Fibroblast of skin of left biceps (primary cell): ENCODE data around the gene PPP2R5C.
"Not testable (repeated sequence)": the region's sequence is repeated elsewhere in the genome, so short reads cannot be mapped to it uniquely, and the experiment has no call there.

Experiments used
- DNase-seq, 2 experiments: peaks; one replicate each; pipeline ENCODE4 v3.0.0-alpha.2; 2013; ENCODE audit warnings: low read depth in 2 of 2

PPP2R5C gene

DNA sequence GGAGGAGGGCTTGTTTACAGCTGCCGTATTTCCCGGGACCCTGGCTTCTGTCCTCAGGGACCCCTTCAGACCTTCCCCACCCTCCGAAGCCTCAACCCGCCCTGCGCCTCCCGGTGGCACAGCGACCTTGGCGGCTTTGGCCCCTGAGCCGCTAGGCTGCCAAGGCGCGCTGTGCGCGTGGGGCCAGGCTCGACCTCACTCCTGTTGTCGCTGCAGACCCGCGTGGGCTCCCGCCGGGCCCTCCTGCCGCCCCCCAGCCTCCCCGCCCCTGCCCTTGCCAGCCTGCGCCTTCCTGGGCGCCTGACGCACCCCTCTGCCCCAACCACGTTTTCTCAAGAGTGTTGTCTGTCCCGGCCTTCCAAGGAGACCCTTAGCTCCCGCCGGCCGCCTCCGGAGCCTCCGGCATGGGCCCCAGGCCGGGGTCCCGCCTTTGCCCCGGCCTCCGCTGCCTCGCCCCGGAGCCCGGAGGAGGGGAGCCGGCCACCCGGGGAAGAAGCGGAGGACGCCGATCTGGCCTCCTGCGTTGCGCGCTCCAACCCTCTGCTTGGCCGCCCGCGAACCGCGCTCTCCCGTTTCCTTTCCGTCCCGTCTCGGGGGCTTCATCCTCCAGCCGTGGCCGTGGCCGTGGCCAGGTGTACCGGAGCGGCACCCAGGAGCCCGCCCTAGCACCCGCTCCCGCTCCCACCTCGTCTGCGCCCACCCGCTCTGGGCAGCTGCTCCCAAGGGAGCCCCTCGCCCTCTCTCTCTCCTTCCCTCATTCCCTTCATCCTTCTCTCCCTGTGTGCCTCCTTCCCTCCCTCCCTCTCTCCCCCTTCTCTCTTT lies 19.9 kb downstream of the PPP2R5C start:
- no peak for DNase-seq

DNA sequence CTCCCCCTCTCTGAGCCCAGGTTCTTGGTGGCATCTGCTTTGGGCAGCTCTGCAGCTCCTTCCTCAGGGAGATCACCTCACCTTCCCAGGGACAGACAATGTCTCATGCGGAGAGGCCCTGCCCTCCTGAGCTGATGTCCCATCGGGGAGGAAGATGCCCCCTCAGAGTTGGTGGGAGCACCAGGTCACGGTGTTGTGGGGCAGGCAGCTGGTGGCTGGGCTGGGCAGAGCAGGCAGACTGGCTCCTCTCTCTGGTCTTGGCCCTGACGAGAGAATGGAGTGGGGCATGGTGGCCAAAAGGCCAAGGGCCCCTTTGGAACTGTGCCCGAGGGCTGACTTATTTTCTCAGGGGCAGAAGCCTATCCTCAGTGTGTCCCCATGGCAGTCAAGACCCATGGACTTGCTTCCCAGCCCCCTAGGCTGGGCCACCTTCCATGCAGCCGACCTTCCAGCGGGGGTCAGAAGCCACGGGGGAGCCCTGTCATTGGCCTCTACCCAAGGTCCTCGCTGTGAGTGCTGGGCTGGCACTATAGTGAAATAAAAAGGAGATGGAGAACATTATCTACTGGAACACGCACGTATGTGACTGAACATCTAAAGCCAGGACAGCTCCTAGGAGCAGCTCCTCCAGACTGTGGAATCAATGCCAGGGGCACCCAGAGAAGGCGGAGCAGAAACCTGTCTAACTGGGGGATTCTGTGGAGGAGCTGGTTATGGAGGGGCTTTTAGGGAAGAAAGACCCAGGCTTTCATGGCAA lies 21.9 kb downstream of the PPP2R5C start:
- DNase-seq: no peak

DNA sequence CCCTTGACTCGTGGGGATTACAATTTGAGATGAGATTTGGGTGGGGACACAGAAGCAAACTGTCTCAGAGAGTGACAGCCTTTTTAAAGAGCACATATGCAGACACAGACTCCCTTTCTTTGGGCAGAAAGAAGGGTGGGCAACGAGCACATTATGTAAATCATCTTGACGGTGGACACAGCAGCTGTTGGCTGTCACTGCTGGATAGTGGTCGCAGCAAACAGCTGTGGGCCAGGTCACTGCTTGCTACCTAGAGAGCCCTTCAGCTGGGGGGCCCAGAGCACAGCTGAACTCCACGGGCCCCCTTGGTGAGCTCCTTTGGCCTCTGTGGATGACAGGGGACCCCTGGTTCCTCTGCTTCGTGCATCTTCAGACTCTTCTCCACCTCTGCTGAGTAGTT lies 23.1 kb downstream of the PPP2R5C start:
- DNase-seq: no peak

- no peak for DNase-seq
These were observed 26.6 kb downstream of the PPP2R5C start for GRCh38 chr14:101788016-101788635.

GRCh38 chr14:101789222-101789621 lies 27.7 kb downstream of the PPP2R5C start:
- DNase-seq: no peak

GRCh38 chr14:101790232-101790631 lies 28.7 kb downstream of the PPP2R5C start:
- DNase-seq: no peak

DNA sequence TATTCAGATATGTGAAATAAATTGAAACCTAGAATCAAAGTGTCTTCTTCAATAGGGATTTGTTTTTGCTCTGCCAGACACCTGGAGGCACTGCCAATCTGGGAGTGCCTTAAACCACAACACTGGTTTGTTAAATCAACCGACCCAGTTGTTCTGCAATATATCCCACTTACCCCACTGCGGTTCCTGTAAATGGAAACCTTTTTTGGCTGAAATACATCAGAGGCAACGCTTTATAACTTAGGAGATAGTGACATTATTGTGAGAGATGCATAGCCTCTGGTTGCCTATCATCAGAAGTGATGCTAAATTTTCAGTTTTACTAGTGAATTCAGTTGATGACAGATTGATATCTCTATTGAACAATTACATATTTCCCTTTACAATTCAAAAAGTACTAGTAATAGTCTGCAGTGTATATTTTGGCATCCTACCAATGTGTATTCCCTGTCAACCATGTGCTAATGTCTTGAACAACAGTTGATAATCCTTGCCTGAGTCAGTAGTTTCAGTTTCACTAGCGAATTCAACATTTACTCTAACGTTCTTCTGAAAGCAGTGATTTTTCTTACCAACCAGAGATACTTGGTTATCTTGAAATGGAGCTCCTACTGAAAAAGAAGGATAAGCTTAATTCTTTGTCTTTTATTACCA lies 30.5 kb downstream of the PPP2R5C start:
- peak; percentile 26 to 27 for DNase-seq

DNA sequence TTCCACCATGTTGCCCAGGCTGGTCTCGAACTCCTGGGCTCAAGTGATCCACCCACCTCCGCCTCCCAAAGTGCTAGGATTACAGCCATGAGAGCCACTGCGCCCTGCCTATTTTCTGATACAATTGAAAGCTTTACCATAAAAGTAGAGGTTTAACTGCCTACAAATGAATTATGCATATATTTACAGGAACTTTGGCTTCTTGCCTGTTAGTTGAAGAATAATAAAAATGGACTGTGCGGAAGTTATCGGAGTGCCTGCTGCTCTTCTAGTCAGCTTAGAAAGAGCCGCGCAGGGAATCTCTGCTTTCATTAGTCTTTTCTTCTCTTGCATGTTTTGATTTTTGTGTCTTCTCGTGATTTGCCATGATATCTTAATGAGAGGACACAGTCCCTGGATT lies 34.5 kb downstream of the PPP2R5C start:
- DNase-seq: no peak

DNA sequence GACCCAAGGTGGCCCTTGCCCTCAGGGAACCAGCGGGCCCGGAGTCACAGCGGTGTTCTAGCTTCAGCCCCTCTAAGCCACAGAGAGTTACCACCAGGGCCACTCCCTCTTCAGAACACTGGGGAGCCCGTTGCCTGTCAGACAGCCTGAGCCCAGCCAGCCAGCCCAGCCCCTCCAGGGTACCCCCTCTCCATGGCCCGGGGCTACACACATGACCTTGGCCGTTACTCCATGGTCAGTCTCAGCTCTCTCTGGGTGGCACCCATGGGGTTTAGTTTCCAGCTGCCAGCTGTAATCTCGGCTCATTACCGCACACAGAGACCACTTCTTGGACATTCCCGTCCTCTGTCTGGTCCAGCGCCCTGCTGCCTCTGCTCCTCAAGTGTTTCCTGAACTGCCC lies 35.0 kb downstream of the PPP2R5C start:
- DNase-seq: no peak

DNA sequence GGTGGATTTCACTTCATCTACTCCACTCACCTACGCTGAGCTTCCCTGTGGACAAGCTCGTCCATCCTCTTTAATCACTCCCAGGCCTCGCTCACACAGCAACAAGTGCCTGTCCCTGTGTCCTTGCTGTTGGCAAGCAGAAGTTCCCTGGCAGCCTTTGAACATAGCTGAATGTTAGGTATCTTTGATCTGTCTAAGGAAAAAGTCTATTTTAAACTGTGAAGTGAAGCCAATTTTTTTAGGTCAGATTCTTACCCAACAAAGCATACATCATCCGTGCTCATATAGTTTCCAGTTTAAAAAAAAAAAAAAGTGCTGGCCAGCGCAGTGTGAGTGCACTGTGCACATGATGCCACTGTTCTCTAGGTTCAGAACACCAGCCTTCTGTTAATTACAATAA lies 36.3 kb downstream of the PPP2R5C start:
- DNase-seq: no peak

DNA sequence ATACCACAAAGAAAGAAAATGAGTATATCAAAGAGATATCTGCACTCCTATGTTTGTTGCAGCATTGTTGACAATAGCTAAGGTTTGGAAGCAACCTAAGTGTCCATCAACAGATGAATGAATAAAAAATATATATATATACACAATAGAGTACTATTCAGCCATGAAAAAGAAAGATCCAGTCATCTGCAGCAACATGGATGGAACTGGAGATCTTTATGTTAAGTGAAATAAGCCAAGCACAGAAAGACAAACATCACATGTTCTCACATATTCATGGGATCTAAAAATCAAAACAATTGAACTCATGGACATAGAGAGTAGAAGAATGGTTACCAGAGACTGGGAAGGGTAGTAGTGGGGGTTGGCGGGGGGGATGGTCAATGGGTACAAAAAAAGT lies 42.9 kb downstream of the PPP2R5C start:
- DNase-seq: not testable (repeated sequence)

DNA sequence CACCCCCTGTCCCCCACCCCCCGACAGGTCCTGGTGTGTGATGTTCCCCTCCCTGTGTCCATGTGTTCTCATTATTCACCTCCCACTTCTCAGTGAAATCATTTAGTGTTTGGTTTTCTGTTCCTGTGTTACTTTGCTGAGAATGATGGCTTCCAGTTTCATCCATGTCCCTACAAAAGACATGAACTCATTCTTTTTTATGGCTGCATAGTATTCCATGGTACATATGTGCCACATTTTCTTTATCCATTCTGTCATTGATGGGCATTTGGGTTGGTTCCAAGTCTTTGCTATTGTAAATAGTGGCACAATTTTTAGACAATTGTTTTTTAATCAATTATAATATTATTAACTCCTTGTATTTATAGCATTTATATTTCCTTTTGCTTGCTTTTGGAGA lies 44.7 kb downstream of the PPP2R5C start:
- DNase-seq: not testable (repeated sequence)

GRCh38 chr14:101808020-101808641 lies 46.6 kb downstream of the PPP2R5C start:
- DNase-seq: no peak

DNA sequence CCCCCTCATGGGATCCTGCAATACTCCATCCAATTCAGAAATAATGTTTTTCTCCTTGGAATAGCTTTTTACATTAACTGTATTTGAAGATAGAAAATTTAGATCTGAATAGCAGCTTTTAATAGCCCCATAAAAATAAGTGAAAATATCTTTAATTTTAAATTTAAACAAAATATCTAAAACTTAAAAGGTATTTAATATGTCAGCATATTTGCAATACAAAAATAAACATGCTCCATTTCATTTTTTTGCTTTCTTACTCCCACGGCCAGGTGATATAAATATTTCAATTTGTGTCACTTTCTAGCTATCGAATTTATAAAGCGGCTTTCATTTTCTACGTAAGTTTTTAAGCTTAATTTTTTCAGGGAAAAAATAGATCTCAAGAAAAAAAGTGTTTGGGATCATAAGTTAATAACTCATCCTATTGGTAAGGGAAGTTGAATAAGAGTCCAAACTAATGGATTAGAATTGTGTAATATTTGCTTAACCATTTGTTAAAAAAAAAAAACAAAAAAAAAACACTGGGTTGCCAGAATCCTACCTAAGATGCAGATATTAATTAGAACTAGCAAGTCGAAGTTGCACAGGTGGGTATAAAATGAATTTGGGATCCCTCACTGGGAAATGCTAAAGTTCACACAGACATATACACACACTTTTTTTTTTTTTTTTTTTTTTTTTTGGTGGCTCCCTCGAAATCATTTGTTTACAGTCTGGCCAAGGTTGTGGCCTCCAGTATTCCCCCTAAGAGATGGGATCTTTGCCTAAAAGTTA lies 47.6 kb downstream of the PPP2R5C start:
- DNase-seq: no peak

DNA sequence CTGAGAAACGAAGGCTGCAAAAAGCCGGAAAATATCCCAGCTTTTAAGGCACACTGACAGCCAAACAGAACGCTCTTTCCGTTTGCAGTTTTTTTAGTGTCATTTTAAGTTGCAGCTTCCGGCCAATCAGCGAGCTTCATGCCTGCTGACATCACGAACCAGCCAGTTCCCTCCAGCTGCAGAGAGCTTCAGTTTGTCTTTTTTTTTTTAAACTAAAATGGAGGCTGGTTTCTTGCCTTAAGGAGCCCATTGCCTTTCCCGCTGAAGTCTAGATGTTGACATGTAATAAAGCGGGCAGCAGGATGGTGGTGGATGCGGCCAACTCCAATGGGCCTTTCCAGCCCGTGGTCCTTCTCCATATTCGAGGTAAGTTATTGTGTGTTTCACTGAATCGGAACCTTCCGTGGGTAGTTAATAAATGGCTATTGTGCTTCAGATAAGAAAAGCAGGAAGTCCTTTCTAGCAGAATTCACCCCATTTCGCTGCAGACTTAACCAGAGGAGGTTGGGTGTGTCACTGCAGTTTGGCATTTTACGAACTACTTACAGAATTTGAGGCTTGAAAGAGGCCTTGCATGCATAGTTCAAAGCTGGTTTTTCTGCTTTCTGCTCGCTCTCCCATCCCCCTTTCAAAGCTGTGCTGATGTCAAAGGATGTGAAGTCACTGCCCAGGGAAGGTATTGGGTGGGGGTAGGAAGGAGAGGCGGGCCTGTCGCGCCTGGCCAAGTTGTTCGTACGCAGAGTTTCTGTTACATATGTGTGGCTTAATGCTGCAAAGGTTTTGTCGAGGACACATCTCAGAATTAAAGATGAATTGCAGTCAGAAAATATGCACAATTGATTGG lies 48.4 kb downstream of the PPP2R5C start:
- DNase-seq: peak; percentile 80 to 84

DNA sequence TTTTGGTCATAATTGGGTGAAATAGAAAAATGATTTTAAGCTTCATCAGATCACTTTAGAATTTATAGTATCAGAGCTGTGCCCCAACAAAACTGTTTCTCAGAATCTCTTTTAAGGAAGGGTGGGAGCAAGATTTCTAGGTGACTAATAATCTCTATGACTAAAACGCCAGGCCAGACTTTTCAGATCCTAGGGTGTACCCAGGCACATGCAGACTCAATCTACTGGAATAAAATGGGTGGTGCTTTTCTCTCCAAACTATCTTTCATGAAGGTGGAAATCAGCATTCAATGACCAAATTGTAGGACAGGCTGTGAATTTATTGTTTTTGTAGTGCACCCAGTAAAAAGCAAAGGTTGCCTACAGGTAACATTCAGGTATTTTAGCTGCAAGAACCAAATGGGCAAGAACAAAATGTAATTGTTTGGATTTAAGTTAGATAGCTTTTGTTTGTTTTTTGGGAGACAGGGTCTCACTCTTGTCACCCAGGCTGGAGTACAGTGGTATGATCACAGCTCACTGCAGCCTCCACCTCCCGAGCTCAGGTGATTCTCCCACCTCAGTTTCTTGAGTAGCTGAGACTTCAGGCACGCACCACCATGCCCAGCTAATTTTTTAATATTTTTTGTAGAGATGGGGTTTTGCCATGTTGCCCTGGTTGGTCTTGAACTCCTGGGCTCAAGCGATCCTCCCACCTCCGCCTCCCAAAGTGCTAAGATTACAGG lies 49.5 kb downstream of the PPP2R5C start:
- no peak for DNase-seq

GRCh38 chr14:101812071-101812470 lies 50.6 kb downstream of the PPP2R5C start:
- no peak for DNase-seq

GRCh38 chr14:101813171-101813759 lies 51.8 kb downstream of the PPP2R5C start:
- DNase-seq: no peak

DNA sequence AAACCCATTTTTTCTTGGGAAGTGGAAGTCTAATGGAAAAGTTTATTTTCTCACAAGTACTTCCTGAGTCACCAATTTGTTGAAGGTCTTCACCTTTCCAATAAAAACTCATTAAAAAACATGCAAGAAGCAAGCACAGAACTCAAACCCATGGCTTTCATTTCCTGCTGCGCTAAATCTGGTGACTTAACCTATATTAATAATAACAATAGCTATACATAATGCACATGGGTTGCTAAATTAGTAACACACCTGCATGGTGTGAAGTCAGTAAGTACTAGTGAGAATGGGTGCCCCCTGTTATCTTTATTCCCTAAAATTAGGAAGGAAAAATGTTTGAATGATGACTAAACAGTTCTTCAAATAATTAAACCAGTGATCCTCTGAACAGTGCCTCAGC lies 52.3 kb downstream of the PPP2R5C start:
- DNase-seq: no peak
